ENCODE results near the gene GFRA4.

Gene GFRA4

DNA sequence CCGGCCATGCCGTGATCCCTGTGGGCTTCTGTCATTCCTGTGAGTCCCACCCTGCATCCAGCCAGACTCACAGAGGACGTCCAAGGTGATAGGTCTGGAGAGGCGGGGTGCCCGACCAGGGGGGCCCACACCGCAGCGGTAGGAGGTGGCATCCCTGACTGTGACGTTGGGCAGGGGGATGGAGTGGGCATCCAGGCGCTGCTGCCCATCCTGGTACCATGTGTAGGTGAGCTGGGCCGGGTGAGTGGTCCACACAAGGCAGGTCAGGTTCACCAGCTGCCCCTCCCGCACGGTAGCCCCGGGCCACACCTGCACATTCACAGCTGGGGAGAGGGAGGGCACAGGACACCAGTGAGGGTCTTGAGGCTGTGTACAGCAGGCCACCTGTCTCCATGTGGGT lies 30.2 kb upstream of the GFRA4 start:
- DNase-seq: no peak

DNA sequence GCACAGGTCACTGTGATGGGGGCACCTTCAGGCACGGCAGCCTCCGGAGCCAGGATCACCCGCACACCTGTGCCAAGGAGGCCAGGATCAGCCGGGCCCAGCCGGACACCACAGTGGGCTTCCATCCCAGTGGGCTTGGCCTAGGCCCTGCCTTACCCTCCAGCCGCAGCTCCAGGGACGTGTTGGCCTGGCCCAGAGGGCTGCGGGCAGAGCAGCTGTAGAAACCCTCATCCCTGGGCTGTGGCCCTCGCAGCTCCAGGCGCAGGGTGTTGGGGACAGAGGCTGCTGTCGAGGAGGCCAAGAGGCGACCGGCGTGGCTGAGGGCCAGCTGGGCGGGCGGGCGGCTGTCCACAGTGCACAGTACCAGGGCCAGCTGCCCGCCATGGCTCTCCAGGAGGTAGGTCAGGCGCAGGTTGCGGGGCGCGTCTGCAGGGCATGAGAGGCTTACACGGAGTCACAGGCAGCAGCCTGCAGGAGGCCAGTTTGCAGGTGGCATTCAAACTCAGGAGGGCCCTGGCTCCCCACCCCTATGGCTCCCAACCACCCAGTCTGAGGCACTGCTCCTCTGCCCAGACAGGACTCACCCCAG lies 29.6 kb upstream of the GFRA4 start:
- DNase-seq: no peak

DNA sequence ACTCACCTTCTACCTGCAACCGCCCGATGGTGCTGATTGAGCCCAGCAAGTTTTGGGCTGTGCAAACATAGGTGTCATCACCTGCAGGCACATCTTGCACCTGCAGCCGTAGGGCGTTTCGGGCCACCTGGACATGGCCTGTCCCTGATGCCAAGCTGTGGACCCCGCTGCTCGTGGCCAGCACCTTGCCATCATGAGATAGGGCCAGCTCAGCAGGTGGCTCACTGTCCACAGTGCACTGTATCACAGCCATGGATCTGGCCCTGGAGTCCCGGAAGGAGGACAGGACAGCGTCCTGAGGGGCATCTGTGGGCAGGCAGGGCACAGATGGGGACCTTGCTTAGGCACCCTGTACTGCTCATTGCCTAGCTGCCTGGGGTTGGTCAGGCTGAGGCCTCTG lies 28.7 kb upstream of the GFRA4 start:
- no peak for DNase-seq

DNA sequence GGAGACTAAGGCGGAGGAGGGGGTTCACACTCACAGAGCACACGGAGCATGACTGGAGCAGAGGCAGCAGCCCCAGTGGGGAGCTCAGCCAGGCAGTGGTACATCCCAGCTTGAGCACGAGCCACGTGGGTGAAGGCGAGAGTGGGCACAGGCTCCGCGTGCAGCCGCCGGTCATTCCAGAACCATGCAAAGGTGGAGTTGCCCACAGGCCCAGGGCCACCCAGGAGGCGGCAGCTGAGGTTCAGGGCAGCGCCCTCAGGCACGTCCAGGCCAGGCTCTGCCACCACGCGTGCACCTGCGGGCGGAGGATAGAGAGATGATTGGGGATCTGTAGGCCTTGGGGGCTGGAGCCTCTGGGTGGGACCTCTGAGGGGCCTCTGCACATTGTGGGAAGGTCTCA lies 28.1 kb upstream of the GFRA4 start:
- DNase-seq: no peak

DNA sequence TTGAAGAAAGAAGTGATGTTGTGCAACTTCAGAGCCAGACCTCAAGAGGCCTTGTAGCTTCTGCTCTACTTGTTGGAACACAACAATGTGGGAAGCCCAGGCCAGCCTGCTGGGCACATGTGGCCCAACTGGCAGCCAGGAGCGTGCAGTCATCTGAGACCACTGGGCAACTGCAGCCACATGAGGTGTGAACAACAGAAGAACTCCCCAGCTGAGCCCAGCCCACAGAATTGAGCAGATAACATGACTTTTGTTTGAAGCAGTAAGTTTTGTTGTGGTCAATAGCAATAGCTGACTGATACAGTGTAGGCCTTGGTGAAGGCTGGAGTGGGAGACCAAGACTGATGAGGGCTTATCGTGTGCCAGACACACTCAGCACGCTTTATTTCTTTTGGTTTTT lies 27.2 kb upstream of the GFRA4 start:
- DNase-seq: no peak

DNA sequence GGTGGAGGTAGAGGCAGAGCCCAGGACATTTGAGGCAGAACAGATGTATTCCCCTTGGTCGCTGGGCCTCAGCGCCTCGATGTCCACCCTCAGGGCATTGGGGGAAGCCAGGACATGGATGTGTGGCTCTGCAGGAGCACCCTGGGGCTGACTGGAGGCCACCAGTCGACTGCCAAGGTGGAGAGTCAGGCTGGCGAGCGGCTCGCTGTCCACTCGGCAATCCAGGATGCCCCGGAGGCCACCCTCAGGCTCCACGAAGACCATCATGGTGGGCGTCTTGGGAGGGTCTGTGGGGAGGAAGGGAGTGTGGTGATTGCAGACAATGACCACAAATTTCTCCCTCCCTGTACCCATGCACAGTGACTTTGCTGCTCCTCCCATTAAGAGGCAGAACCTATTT lies 26.8 kb upstream of the GFRA4 start:
- DNase-seq: no peak

DNA sequence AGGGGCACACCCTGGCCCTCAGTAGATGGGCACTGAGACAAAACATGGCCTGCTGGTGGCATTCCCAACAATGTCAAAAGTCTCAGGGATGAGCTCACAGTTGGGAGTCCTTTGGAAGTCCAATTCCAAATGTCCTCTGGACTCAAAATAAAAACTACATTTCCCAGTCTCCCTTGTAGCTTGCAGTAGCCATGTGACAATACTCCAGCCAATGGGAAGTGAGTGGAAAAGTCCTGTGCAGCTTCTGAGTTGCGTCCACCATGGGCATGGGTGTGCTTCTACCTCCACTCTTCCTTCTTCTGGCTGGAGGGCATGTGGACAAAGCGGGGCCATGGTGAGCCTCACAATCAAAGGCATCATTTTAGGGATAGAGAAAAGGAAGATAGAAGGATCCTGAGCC lies 24.5 kb upstream of the GFRA4 start:
- peak in 1 of 2 donors; percentile 7 for DNase-seq

DNA sequence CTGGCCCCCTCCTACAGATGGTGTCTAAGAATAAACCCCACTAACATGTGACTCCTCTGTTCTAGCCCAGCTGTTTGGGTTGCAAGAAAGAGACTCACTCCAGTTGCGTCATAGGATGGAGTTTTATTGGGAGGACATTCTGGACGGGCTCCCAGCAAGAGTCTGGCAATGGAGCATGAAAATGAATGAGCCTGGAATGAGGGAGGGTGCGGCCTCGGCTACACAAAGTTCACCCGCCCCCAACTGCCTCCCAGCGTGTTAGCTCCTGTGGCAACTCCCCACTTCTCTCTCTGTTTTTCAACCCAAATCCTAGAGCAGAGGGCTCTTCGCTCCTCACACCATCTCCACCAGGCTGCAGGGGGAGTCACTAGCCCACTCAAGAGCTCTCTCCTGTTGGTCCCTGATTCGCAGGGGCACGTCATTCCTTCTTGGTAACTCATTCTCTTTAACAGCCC lies 23.7 kb upstream of the GFRA4 start:
- peak; percentile 39 to 60 for DNase-seq

DNA sequence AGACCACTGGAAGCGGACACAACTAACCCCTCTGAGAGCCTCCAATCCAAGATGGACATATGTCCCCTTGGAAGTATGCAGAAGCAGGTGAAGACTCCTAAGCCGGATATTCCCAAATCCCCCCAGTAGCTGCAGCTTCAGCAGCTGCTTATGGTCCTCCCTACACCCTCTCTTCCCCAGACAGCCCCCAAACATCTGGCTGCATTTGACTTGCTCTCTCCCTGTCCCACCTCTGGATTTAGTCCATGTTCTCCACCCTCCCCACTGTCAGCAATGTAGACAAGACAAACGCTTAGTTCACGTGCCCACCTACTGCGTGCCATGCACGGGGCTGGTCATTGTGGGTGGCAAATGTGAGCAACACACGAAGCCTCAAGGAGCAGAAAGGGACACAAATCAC lies 23.2 kb upstream of the GFRA4 start:
- DNase-seq: no peak

DNA sequence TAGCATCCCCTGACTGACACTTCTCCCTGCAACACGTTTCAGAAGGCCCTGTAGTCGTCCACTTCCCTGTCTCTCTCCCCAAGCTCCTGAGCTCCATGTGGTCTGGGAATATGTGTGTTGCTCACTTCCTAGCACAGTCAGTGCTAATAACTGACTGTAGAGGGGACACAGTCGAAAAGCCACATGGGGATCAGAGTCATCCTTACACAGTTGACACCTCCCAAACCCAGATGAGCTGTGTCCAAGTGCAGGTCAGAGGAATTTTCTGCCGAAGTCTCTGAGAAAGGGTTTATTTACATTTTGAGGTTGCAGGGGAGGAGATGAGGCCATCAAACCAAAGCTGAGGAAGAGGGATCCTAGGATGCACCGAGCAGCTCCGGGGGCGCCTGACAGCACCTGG lies 22.1 kb upstream of the GFRA4 start:
- no peak for DNase-seq

DNA sequence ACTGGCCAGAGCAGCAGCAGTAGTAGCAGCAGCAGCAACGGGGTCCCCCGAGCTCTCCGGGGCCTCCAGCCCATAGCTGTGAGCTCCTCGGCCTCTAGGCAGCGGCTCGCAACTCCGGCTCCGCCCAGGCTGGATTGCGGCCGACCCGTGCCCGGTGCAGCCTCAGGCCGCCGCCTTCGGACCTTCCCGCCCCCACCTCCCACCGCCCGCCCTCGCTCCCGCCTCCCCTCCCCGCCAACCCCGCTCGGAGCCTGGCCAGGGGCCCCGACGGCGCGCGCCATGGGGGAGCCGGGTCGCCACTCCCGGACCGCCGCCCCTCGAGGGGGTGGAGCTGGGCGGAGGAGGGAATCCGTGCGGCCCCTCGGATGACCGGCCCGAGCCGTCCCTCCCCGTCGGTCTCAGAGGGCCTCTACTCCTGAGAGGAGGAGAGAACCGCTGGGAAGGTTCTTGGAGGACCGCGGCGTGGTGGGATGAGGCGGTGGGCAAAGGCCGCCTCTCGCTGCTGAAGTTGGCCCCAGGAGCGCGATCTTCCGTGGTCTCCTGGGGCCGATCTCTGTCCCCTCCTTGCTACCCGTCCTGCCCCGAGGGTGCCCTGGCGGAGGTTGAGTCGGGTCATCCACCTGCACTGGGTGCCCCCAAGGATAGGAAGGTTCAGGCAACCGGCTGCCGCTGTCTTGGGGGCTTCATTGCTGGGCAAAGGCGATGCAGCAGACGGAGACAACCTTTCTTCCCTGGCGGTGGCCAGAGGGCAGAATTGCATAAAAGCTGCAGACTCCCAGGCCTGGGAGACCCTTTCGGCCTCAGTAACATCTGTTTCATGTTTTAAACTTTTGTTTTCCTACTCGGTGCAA lies 19.0 kb upstream of the GFRA4 start, which contains the start of gene ADAM33:
Gene ADAM33 (minus strand): TSS at position 80 of the 851 bp plus-strand sequence. CDS start 6 bp downstream, at position 74.
- DNase-seq: no peak

DNA sequence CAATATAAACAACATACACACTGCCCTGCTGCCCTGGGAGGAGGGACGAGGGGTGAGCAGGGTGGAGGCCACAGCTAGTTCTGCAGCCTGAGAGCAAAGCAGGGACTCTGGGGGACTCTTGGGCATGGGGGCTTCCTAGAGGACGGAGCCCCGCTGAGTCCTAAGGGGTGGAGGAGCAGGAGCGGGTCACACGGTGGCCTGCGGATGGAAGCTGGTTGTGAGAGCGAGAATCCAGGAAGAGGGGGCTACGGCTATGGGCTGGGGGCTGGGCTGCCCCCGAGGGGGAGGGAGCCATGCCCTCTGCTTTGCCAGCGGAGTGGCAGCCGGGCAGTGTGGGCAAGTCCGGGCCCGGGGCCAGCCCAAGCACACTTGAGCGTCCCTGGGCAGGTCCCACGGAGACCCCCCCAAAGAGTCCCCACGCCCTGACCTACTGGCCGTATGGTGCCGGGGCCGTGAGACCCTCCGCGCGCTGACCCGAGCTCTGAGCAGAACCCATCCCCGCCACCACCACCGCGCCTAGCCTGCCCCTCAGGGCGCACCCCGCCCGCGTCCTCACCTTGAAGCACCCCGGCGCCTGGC lies 18.2 kb upstream of the GFRA4 start:
- DNase-seq: no peak

DNA sequence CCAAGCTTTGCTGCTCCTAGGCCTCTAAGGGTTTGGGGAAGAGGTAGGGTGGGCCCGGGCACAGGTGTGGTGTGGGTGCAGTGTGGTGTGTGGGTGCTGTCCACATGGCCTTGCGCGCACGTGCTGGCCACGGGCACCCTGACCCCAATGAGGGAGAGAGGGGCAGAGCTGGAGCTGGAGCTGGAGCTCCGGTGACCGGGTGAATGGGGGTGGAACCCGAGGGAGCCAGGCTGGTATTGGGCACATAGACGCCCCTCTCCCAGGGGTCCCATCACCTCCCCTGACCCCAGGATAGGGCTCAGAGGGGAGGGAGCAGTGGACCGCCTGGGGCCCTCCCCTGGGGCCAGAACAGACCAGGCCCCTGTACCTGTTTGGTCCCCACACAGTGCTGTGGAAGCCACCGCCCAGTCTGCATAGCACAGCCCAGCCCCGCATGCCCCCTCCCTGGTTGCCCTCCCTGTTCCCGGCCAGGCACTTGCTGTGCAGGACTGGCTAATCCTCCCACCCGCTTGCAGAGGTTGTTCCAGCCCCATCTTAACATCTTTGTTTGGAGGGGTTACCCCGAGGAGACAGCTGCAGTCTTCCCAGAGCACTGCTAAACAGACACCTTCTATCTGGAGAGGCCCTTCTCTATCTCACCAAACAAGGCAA lies 17.6 kb upstream of the GFRA4 start:
- DNase-seq: no peak

DNA sequence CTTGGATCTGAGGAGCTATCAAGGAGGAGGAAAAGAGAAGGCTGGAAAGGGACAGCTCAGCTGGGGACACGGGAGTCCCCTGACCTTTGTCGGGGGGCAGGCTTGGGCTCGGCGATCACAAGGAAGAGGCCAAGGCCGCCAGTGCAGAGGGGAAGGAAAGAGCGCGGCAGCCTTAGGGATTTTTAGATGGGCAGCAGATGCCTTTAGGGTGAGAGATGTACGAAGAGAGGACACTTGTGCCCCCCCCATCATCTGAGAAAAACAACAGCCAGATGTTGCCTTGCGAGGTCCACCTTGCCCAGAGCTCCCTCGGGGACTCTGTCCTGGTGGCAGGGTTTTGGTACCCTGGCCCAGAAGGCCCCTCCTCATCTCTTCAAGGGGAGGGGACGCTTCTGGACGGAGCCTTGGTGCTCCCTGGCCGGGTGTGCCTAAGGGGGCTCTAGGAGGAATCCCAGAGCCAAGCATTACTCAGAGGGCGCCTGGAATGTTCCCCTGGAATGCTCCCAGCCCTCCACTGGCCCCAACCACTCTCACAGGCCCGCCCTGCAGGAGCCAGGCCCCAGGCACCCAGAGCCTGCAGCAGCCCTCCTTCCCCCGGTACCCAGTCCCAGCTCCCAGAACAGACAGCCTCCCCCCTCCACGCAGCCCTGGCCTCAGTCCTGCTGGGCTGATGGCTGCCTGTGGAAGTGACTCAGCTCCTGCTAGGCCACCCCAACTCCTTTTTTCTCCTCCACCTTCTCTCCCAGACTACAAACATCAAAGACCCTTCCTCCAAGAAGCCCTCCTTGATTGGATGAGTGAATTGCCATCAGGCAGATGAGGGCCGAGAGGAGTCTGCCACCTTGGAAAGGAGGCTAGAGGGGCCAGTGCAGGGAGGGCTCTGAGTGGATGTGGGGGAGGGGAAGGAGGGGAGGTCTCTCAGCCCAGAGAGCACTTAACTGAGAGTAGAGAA lies 16.8 kb upstream of the GFRA4 start:
- DNase-seq: no peak

DNA sequence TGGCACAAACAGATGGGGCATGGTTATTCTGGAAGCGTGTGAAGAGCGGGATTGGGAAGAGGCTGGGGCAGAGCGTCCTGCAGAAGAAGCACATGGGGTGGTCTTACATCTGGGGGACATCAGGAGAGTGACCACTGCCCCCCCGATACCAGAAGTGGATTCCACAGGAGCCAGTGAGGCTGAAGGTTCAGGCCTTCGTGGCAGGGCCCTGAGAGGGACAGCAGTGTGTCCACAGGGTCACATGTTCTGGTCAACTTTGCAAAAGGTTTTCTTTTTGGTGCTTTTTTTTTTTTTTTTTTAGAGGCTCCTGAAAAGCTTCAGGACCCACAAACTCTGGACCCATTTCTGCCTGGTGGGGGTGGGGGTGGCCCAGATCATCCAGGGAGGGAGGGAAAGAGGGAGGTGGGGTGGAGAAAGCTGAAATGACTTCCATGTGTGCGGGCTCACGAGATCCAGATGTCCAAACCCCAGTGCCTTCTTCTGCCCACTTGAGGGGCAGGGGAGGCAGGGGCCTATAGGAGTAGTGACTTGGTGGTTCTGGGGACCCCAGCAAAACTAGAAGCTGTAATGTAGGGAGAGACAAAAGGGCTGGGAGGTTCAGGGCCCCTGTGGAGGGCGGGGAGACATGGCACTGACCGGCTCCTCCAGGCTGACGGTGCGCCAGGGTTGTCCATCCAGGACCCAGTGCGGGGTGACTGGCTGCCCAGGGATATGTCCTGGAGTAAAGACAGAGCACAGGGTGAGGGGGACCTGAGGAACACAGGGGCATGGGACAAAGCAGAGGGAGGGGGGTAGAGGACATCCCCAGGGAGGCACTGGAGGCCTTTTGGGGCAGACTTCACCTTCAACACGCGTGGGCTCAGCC lies 15.9 kb upstream of the GFRA4 start:
- DNase-seq: no peak

DNA sequence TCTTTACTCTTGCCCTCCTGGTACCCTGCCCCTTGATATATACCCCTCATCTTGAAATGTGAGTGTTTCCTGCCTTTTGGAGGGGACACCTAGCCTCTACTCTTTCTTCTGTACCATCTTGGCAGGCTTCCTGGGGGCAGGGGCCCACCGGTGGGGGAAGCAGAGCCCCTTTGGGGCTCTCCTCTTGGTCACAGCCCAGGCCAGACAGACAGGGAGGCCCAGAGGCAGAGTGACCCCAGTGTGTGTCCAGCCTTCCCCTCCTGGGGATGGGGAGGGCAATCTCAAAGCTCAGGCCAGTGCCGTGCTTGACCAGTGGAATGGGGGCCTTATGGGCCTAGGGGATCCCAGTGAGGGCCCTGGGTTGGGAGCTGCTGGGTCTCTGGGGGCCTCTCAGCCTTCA lies 15.0 kb upstream of the GFRA4 start:
- DNase-seq: no peak

DNA sequence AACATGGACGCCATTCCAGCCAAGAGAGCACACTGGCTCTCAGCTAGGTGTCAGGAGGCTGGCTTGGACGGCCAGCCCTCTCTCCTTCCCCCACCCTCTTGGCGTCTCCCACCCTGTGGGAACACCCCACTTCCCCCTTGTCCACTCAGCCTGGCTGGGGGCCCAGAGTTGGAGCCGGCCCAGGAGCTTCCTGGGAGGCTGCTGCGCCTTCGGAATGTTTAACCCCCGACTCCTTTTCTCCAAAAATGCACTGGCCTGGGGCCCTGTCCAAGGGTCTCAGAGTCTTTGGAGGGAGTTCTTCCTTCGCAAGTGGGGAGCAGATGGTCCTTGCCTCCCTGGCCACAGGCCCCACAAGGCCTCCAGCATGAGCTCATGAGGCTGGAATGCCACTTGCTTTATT lies 14.5 kb upstream of the GFRA4 start:
- no peak for DNase-seq

DNA sequence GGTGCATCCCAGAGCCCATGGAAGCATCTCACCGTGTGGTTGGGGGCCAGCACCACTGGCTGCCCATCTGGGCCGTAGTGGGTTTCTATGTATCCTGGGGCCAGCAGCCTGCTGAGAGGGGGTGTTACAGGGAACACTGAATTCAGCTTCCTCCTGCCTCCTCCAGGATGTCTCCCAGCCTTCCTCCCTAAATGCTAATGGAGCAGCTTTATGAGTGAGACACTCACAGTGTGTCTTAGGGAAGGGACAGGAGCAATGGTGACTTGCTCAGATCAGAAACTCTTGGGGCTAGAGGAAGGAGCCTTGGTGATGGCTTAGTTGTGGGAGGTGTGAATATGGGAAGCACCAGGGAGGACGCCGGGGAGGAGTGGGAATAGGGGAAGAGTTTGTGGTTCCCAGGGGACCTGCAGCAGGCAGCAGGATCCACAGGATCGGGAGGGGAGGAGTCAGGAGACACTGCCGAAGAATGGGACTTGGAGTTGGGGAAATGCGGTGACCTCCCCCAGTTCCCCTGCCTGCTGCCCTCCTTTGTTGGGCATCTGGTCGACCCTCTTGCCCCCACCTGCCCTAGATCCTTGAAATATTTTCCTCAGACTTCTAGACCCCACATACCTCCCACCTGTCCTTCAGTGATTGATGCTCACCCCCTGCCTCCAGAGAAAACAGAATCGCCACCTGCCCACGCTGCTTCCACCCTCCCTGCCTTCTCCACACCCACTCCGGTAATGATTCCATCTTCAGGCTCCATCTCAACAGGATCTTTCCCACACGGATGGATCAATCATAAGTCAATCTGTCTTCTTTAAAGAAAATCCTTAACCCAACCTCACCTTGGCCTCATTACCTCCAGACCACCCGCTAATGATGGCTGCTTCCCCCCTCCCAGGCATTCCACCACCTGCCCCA lies 12.0 kb upstream of the GFRA4 start:
- DNase-seq: no peak

DNA sequence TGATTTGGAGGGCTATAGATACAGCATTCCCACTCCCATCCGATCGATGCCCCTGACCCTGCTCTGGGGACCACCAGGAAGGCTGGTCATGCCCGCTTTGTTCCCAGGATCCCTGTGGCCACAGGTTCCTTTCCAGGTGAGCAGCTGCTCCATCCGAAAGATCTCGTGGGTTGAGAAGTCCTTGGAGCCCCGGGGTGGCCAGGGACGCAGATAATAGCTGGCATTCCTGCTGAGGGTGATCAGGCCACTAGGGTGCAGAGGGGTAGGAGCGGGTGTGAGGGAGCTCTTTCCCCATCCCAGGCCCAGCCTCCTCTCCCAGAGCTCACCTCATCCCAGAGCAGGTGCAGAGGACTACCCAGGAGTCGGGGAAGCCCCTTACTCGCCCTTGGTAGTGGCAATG lies 11.2 kb upstream of the GFRA4 start:
- DNase-seq: no peak

All from hippocampal formation (tissue), 2 donors.